NCI-H82 treated with DMSO at 0.1 percent for 48 hours (cell line): ENCODE results near the gene TROAP.
"Not testable (repeated sequence)": the region's sequence is repeated elsewhere in the genome, so short reads cannot be mapped to it uniquely, and the experiment has no call there.

Experiments
- DNase-seq: peaks from one replicate; lab custom pipeline; 2025; ENCODE audit not compliant: unreplicated experiment; lab: John Stamatoyannopoulos, UW

The TROAP gene, protein sequence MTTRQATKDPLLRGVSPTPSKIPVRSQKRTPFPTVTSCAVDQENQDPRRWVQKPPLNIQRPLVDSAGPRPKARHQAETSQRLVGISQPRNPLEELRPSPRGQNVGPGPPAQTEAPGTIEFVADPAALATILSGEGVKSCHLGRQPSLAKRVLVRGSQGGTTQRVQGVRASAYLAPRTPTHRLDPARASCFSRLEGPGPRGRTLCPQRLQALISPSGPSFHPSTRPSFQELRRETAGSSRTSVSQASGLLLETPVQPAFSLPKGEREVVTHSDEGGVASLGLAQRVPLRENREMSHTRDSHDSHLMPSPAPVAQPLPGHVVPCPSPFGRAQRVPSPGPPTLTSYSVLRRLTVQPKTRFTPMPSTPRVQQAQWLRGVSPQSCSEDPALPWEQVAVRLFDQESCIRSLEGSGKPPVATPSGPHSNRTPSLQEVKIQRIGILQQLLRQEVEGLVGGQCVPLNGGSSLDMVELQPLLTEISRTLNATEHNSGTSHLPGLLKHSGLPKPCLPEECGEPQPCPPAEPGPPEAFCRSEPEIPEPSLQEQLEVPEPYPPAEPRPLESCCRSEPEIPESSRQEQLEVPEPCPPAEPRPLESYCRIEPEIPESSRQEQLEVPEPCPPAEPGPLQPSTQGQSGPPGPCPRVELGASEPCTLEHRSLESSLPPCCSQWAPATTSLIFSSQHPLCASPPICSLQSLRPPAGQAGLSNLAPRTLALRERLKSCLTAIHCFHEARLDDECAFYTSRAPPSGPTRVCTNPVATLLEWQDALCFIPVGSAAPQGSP

DNA sequence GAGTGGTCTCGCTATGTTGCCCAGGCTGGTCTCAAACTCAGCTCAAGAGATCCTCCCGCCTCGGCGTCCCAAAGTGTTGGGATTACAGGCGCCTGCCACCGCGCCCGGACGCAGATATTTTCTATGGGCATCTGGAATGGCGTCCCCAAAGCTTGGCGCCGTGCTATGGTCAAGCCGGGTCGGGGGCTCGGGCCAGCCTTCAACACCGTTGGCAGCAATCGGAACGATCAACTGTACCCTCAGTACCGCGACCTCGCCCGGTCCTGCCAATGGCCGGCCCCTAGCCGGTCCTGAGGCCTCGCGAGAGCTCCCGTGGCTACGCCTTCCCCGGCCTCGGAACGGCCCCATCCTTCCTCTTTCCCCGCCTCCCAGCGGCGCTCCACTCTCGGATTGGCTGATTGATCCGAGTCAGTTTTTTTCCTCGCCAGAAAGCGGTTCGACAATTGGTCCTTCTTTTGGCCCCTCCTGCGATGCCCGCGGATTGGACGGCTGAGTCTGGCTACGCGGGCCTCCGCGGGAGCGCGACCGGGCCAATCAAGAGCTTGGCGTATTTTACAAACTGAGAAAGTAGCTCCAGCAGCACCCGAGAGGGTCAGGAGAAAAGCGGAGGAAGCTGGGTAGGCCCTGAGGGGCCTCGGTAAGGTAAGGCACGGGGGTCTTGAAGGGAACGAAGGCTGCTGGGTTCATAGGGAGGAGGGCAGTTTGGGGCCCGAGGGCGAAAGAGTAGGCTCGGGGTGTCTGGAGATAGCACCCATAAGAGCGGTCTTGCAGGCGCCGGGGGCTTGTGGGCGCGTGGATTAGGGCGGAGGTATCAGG, at the start of gene TROAP:
TROAP (plus strand) TSS at position 548 of the 816 bp plus-strand sequence. CDS start 354 bp downstream, outside the sequence.
- peak; percentile 97 for DNase-seq

DNA sequence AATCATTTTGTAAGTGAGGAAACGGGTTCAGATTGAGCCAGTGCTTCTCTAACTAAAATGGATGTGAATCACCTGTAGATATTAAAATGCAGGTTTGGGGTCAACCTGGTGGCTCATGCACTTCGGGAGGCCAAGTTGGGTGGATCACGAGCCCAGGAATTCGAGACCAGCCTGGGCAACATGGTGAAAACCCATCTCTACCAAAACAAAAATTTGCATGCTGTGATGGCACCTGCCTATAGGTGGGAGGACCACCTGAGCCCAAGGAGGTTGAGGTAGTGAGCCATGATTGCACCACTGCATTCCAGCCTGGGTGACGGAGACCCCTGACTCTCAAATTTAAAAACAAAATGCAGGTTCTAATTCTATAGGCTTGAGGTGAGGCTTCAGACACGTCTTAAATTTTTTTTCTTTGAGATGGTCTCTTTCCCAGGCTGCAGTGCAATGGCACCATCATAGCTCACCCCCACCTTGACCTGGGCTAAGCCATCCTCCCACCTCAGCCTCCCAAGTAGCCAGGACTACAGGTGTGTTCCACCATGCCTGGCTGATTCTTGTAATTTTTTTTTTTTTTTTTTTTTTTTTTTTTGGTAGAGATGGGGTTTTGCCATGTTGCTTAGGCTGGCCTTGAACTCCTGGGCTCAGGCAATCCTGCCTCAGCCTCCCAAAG, 49.2 kb upstream of the TROAP start:
- no peak for DNase-seq

DNA sequence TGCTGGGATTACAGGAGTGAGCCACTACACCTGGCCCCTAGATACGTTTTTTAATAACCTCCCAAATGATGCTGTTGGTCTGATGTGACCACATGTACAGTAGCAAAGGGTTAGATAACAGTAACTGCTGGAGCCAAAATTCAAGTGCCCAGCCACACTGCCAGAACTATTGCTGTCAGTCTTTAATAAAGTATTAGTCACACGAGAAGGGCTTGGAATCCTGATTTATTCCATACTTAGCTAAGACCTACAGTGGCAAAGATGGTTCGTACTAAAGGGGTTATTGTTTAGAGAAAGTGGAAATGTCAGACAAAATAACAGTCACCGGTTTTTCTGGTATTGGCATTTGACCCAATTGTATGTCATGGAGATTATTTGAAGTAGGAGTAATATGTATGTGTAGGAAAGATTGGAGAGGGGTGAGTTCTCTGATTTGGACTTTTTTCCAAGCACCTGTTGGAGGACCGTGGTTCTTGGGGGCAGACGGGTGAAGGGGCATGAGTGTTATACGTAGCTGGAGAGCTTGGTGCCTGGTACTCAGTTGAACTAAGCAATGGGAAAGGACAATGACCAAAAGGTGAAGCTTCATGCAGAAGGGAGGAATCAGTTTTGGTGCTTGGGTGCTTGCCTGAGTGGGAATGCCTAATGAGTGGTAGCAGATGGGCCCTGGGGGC, 48.5 kb upstream of the TROAP start:
- DNase-seq, result no peak

DNA sequence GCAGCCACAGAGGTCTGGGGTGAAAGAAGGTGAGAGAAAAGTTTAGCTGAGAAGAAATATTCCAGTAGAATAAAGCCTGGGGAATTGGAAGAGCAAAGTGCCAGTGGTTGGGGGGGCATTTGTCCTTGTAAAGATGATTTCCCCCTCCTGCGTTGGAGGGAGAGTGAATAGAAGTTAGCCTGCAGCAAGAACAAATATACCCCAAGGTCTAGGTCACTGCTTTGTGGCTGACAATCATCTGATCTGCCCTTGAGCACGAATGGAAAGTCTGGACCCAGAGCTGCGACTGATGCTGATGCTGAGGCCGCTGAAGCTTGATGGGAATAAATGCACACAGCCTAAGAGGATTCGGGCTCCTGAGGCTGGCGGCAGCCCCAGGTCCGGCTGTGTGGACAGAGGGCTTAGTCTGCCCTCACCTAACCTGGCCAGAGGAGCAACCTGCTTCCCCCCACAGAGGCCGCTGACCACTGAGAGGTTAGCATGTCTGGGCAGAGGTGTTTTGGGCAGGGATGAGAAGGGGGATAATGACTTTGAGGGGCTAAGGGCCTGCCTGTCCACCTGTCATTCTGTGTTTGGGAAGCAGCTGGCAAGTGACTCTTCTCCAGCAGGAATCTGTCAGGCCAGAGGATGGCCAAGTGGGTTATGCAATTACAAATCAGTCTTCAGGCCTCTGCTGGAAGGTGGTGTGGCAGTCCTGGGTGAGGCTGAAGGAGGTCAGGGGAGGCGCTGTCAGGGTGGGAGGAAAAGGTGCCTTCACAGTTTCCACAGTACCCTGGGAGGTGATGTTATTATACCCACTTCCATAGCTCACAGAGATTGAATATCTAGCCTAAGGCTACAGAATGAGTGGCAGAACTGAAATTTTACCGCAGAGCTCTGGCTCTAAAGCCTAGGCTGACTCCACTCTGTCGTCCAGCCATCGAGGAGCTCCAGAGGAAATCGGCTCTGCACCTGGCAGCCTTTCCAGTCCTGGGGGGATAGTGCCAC, 46.5 kb upstream of the TROAP start:
- no peak for DNase-seq

DNA sequence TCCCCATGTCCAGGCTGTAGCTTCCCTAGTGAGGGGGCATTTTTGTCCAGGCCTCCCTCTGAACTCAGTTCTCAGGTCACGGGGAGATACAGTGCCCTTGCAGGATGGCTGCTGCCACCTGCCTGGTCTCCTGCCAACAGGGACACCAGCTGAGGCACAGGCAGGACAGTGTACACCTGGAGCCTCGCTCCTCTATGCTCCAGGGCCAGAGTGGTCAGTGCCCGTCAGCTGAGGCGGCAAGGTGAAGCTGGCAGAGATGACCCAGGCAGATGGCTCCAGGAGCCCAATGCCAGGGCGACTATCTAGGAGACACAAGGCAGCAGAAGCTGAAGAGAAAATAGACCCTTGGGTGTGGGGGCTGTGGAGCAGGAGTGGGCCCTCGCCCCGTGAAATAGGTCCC, 45.6 kb upstream of the TROAP start:
- no peak for DNase-seq

DNA sequence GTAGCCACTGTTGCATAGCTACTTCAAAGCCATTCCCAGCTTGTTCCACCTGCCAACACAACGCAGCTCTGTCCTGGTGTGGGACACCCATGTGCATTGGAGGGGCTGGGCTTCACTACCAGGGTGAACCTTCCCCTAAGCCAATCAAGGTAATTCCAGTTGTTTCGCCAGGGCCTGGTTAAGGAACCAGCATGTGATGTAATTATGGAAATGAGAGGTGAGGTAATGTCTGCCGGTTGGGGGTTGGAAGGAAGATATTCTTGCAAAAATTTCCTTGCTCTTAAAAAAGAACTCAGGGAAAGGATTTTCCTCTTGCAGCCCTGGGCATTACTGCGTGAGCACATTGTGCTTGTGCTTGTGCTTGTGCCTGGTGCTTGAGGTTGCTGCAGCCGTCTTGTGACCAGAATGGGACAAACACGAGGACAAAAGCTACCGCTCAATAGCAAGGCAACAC, 43.3 kb upstream of the TROAP start:
- peak; percentile 57 for DNase-seq

DNA sequence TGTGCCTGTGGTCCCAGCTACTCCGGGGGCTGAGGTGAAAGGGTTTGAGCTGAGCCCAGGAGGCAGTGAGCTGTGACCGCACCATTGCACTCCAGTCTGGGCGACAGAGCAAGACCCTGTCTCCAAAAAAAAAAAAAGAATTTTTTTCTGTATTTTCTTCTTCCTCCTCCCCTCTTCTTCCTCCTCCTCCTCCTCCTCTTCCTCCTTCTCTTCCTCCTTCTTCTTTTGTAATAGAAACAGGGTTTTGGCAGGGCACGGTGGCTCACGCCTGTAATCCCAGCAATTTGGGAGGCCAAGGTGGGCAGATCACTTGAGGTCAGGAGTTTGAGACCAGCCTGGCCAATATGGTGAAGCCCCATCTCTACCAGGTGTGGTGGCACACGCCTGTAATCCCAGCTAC, 42.5 kb upstream of the TROAP start:
- not testable (repeated sequence) for DNase-seq

DNA sequence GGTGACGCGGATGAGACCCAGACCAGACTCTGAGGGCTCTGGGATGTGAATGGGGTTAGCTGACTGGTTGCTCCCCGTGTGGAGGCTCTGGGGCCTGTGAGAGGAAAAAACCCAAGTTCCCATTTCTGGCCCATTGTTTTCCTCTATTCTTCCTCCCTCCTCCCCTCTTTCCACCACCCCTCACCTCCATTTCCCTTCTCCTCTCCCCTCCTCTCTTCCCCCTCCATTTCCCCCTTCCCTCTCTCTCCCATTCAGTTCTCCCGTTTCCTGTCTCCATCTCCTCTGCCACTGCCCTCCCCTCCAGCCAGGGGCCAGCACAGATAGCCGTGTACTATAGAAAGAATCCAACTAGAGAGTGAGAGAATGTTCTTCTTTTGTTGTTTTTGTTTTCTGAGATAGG, 40.8 kb upstream of the TROAP start:
- no peak for DNase-seq

DNA sequence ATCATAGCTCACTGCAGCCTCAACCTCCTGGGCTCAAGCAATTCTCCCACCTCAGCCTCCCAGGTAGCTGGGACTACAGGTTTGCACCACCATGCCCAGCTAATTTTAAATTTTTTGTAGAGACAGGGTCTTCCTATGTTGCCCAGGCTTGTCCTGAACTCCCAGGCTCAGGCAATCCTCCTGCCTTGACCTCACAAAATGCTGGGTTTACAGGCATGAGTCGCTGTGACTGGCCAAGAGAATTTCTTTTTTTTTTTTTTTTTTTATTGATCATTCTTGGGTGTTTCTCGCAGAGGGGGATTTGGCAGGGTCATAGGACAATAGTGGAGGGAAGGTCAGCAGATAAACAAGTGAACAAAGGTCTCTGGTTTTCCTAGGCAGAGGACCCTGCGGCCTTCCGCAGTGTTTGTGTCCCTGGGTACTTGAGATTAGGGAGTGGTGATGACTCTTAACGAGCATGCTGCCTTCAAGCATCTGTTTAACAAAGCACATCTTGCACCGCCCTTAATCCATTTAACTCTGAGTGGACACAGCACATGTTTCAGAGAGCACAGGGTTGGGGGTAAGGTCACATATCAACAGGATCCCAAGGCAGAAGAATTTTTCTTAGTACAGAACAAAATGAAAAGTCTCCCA, 40.2 kb upstream of the TROAP start:
- DNase-seq, result not testable (repeated sequence)

DNA sequence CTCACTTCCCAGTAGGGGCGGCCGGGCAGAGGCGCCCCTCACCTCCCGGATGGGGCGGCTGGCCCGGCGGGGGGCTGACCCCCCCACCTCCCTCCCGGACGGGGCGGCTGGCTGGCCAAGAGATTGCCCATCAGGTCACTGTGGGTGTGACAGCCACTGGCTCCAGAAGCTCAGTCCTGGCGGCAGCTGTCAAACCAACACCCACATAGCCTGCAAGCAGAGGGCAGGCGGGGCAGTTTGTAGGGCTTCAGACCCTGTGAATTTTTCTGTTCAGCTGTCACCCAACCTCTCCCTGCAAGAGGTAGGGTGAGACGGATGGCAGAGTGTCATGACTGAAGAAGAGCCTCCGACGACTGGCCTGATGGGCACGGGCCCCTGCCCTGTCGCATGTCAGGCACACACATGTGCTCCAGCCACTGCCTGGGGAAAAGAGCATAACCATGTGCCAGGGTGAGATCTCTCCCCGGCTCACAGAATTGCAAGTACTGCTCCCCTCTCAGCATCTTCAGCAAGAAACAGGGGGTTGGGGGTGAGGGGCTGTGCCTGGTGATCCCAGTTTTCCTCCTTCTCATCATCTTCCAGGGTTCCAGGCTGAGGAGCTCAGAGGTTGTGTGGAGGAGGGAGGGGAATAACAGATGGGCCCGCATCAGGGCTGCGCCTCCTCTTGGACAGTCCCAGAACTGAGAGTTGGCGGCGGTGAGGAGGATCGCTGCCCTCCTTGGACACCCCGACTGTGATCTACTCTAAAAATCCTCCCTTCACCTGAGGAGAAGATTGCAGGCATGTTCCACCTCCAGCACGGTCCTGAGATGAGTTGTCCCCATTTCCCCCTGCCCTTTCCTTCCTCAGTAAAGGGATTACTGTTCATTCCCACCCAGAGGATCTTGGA, 39.3 kb upstream of the TROAP start:
- DNase-seq, result no peak

DNA sequence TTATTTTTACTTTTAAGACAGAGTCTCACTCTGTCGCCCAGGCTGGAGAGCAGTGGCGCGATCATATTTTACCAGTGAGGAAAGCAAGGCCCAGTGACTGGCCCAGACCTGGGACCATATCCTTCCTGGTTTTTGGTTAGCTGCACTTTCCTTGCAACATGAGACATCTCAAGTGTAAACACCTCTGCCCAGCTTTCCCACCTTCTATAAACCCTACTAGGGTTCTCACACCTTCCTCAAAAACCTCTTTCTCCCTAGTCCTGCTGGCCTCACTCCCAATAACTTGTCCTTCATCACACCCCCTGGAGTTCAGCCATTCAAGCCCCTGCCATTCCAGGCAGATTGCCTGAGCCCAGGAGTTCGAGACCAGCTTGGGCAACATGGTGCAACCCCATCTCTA, 38.4 kb upstream of the TROAP start:
- DNase-seq, result no peak

DNA sequence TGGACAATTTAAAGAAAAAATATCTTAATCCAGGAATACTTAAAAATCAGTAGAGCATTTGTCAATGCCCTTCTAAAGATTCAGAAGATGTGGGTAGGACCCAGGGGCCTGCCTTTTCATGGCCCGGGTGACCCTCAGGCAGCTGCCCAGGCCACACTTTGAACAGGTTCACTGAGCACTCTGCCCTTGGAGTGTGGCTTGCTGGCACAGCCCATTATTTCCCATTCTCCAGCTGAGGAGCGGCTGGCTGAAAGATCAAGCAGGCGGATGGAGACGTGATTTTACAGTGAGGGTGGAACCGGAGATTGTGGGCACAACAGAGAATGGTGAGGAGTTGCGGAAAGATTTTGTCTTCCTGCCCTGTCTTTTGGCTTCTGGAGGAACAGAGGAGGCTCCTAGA, 35.2 kb upstream of the TROAP start:
- no peak for DNase-seq

DNA sequence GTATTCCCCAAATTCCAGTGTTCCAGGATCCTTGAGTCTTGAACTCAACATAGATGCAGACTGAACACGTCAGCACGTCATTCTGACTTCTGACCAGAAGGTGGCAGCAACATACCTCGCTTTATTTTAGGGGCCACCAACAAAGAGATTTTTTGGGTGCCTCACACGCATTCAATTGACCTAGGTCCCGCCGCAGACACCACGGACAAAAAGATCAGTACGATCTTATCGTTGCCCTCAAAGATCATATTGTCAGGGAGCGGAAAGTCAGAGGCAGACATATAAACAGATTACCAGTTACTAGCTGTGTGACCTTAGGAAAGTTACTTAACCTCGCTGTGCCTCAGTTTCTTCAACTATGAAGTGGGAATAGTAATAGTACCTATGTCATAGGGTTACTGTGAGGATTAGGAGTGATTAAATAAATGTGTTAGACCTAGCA, 34.6 kb upstream of the TROAP start:
- DNase-seq, result no peak

DNA sequence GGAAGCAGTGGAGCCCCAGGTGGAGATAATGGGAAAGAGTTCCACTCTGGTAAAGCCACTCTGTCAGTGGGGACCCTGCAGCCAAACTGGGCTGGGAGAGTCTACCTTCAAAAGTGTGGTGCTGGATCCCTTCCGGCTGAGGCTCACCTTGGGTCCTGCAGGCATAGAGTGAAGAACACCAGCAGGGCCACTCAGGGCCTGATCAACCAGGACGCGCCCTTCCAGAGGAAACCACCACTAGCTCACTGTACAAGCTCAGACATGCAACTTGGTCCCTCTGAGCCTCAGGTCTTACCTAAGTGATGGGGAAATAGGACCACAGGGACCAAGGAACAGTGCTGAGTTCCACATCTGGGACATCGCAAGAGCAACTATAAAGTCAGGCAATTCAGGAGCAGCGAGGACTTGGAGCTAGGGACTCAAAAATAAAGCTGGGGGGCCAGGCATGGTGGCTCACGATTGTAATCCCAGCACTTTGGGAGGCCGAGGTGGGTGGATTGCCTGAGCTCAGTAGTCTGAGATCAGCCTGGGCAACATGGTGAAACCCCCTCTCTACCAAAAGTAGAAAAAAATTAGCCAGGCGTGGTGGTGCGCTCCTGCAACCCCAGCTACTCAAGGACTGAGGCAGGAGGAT, 34.0 kb upstream of the TROAP start:
- no peak for DNase-seq

DNA sequence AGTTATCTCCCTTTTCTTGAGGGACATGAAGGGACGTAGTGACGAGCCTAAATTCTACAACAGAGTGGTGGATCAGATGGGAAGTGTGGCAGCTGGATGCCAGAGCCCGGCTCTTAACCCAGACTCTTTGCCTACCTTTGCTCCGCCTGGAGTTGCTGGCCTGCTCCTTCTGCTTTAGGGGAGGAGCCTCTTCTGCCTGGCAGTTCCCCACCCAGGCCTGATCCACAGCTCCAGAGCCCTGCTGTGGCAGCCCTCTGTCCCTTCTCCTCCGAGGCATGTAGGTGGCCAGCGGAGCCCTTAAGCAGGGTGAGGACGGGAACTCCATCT, 30.4 kb upstream of the TROAP start:
- peak; percentile 30 for DNase-seq

DNA sequence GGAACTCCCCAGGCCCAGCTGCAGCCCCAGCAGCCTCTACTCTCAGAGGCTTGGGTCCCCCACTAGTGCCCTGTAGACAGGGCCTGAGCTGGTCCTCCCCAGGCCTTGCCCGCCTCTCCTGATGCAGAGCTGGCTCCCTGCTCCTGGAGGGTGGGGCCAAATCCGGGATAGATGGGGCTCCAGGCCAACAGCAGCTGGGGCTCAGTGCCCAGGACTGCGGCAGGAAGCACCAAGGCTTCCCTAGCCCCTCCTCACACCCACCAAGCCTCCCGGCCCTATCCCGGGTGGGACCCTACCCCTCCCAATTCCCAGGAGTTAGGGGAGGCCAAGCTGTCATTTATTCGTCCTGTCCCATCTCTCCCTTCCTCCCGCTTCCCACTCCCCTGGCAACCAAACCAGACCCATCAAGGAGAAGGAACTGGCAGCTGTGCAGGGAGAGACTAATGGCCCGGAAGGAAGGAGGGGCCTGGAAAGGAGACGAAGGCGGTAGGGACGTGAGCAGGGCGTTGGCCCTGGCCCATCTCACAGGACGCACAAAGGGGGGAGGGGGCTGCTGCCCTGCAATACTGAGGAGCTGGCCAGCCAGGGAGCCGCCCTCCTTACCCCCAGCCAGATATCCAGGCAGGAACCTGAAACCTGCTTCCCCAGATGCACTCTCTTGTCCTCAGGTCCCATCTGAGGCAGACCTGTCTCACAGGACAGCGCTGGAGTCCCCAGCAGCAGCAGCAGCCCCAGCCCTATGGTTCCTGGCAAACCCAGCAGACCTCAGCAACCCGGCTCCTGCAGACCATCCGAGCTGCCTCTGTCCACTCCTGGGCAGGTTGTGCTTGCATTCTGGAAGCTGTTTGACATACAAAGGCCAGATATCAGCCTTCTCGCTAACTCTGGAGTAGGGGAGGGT, 29.7 kb upstream of the TROAP start:
- DNase-seq, result peak; percentile 36
